Osteocyte (in vitro differentiated cells): ENCODE measurements around the gene ATP13A5. TPM values are rescaled to one million over a fixed set of nuclear protein-coding genes. Genes with fewer than 3 reads are reported as not detected.

Experiments
- DNase-seq: peaks from one replicate; pipeline ENCODE4 v3.0.0; 2021; ENCODE audit warnings: mixed read lengths; ENCODE audit not compliant: unreplicated experiment; ENCODE audit errors: extremely low spot score
- H3K27ac Mint-ChIP-seq: one replicate; pipeline ENCODE4 v1.8.0; 2021; ENCODE audit warnings: mild to moderate bottlenecking, mixed read lengths; ENCODE audit not compliant: unreplicated experiment
- H3K27me3 Mint-ChIP-seq: one replicate; pipeline ENCODE4 v1.8.0; 2021; ENCODE audit warnings: mixed read lengths; ENCODE audit not compliant: unreplicated experiment
- H3K36me3 Mint-ChIP-seq: one replicate; pipeline ENCODE4 v1.8.0; 2021; ENCODE audit warnings: mixed read lengths; ENCODE audit not compliant: unreplicated experiment
- H3K4me1 Mint-ChIP-seq: one replicate; pipeline ENCODE4 v1.8.0; 2021; ENCODE audit warnings: mixed read lengths; ENCODE audit not compliant: unreplicated experiment
- H3K4me3 Mint-ChIP-seq: one replicate; pipeline ENCODE4 v1.8.0; 2021; ENCODE audit warnings: mild to moderate bottlenecking, moderate library complexity, mixed read lengths; ENCODE audit not compliant: unreplicated experiment
- H3K9me3 Mint-ChIP-seq: one replicate; pipeline ENCODE4 v1.8.0; 2021; ENCODE audit warnings: mixed read lengths; ENCODE audit not compliant: unreplicated experiment
- total RNA-seq: library from RNA; stranded (reverse); gene quantifications from 2 replicates; pipeline ENCODE4 v1.2.1, GENCODE V29; 2021
- TF ChIP-seq, protein P1 (sequence below): fragments of 200-600 bp; sonication (generic); IDR thresholded peaks from 2 replicates; pipeline ENCODE4 v1.5.0; 2021; ENCODE audit warnings: antibody characterized with exemption, mild to moderate bottlenecking, moderate library complexity

The ATP13A5 gene
- total RNA-seq, 1 donor from 2014 or later: not detected

DNA sequence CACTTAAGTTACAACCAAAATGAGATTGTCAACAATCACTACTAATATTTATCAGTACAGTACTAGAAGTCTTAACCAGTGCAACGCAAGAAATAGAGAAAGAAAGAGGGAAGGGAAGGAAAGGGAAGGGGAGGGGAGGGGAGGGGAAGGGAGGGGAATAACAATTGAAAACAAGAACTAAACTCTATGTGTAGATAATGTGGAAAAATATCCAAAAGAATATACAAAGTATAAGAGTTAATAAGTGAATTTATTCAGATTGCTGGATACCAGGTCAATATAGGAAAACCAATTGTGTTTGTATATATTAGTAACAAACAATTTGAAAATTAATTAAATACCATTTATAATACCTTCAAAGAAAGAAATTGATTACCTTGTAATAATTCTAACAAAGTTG is 10.7 kb downstream of the ATP13A5 start:
- Mint-ChIP-seq H3K27me3 (peaks cover 7% of the 10 kb centered on the region), H3K4me3 (no peak overlapping the region), H3K27ac (no peak overlapping the region), H3K9me3 (no peaks in the 10 kb centered on the region), H3K4me1 (no peaks in the 10 kb centered on the region), H3K36me3 (no peaks in the 10 kb centered on the region)
- TF ChIP-seq, protein P1, sequence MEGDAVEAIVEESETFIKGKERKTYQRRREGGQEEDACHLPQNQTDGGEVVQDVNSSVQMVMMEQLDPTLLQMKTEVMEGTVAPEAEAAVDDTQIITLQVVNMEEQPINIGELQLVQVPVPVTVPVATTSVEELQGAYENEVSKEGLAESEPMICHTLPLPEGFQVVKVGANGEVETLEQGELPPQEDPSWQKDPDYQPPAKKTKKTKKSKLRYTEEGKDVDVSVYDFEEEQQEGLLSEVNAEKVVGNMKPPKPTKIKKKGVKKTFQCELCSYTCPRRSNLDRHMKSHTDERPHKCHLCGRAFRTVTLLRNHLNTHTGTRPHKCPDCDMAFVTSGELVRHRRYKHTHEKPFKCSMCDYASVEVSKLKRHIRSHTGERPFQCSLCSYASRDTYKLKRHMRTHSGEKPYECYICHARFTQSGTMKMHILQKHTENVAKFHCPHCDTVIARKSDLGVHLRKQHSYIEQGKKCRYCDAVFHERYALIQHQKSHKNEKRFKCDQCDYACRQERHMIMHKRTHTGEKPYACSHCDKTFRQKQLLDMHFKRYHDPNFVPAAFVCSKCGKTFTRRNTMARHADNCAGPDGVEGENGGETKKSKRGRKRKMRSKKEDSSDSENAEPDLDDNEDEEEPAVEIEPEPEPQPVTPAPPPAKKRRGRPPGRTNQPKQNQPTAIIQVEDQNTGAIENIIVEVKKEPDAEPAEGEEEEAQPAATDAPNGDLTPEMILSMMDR: no peak
- no peak for DNase-seq

DNA sequence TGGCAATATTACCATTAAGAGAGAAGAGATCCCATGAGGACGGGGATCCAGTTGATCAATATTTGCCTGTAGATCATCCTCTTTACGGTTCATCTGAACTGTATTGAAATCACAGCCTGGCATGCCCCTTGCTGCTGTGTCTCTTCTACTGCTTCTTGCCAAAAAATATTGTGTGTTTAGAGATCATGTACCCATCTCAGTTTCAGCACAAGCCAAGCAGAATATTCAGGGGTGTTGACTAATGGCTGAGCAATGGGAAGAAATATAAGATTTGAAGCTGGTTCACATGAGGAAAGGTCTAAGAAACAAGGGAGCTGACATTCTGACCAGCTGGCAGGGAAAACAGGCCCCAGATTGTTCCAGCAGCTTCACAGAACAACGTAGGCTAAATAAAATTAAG is 21.3 kb downstream of the ATP13A5 start:
- no peak for DNase-seq
- Mint-ChIP-seq H3K36me3 (no peaks in the 10 kb centered on the region), H3K27me3 (no peaks in the 10 kb centered on the region), H3K27ac (no peak overlapping the region), H3K4me3 (no peak overlapping the region), H3K9me3 (no peaks in the 10 kb centered on the region), H3K4me1 (no peaks in the 10 kb centered on the region)
- TF ChIP-seq, protein P1: no peak

DNA sequence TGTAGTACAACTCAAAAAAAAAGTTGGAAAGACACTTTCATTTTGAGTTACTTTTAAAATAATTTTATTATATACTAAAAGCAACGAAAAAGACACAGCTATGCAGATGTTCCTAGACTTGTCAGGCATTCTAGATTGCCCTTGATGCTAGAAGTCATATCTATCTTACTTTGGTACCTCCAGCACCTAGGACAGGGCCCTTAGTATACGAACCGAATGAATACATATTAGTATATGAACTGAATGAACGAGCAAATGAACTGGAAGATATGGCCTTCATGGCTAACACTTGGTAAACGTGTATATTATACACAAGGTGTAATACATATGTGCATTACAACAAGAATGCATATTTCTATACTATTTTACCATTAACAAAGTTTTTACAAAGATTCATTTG is 24.1 kb downstream of the ATP13A5 start:
- TF ChIP-seq, protein P1: no peak
- Mint-ChIP-seq H3K27me3 (no peaks in the 10 kb centered on the region), H3K9me3 (no peaks in the 10 kb centered on the region), H3K4me1 (no peaks in the 10 kb centered on the region), H3K36me3 (no peaks in the 10 kb centered on the region), H3K27ac (no peak overlapping the region), H3K4me3 (no peak overlapping the region)
- DNase-seq: no peak

DNA sequence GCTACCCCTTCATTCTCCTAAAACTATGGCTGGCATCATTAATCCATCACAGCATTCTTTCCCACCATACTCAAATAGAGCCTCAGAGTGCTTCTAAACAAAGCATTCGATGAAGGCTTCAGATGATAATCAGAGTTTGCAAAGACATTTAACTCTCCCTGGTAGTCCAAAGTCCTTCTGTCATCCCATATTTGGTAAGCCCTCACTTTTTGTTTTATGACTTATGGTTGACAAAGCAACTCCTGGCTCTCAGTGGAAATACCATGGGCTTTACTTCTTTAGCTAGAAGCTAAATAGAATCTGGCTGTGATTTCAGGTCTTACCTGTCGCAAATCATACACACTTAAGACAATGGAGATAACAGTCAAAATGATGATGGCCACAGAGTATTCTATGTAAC is 27.8 kb downstream of the ATP13A5 start:
- H3K9me3 Mint-ChIP-seq: no peaks in the 10 kb centered on the region
- H3K27me3 Mint-ChIP-seq: no peaks in the 10 kb centered on the region
- H3K4me1 Mint-ChIP-seq: no peaks in the 10 kb centered on the region
- DNase-seq: no peak
- H3K4me3 Mint-ChIP-seq: no peak overlapping the region
- H3K27ac Mint-ChIP-seq: no peak overlapping the region
- TF ChIP-seq, protein P1: no peak
- H3K36me3 Mint-ChIP-seq: no peaks in the 10 kb centered on the region

DNA sequence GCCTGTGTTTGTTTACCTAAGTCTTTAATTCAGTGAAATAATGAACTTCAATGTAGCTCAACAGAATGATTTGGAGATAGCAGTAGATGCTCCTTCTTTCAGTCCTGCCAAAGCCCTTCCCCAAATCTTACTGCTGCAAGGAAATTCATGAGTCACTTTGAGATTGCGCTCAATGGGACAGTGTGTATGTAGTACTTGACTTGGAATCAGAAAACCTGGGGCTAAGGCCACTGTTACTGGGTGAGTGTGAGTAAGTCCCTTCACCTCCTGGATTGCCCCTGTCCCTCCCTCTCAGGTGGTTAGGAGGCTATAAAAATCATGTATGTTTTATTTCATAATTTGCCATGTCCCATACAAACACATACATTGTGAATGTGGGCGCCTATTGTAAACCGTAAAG is 29.9 kb downstream of the ATP13A5 start:
- H3K36me3 Mint-ChIP-seq: no peaks in the 10 kb centered on the region
- TF ChIP-seq, protein P1: no peak
- no peak overlapping the region for H3K4me3 Mint-ChIP-seq
- H3K9me3 Mint-ChIP-seq: no peaks in the 10 kb centered on the region
- no peak overlapping the region for H3K27ac Mint-ChIP-seq
- DNase-seq: no peak
- no peaks in the 10 kb centered on the region for H3K4me1 Mint-ChIP-seq
- H3K27me3 Mint-ChIP-seq: peaks cover 4% of the 10 kb centered on the region
